GM19099 (cell line): ENCODE data around the gene ADH7.

Source experiments
- POLR2A ChIP-seq: IDR thresholded peaks from 3 replicates; pipeline ENCODE4 v1.6.1; 2011; ENCODE audit warnings: low read depth; ENCODE audit not compliant: insufficient read length; ENCODE audit errors: extremely low read depth

Gene ADH7

DNA sequence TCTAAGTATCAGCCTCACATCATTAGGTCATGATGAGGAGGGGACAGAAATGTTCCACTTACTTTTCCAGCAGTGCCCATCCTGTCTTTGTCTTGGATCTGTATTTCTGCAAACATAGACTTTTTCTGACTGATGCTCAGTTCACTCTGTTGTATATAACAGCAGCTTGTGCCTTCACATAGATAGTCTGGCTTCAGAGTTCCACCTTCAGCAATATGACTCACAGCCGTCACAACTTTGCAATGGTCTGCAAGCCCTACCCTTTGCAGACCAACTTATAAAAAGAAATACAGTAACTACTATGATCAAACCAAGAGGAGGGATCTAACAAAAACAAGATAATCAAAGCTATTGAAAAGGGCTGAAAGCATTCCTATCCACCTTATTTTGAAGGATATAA lies at the start of gene ADH7:
Gene ADH7 (minus strand): TSS at position 189 of the 400 bp plus-strand sequence. CDS start 109 bp downstream, at position 80.
- TF ChIP-seq POLR2A, result no peak

DNA sequence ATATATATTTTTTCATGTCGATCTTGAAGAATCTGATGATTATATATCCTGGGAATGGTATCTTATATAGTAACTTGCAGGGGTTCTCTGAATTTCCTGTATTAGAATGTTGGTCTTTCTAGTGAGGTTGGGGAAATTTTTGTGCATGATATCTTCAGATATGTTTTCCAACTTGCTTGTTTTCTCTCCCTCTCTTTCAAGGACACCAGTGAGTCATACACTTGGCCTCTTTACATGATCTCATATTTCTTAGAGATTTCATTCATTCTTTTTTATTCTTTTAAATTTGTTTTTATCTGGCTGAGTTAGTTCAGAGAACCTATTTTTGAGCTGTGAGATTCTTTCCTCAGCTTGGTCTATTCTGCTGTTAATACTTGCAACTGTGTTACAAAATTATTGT lies 48.5 kb upstream of the ADH7 start:
- TF ChIP-seq POLR2A, result no peak

DNA sequence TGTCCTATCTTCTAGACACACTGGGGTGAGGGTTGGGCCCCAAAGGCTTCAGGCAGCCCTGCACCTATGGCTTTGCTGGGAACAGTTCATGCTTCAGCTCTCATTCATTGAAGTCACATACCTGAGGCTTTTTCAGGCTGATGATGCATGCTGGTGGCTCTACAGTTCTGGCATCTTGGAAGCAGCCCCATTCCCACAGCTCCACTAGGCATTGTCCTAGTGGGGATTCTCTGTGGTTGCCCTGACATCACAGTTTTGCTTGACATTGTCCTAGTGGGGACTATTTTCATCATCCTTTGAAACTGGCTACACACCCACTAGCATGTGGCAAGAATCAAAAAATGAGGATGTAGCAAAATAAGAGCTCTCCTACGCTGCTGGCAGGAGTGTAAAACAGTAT lies 38.0 kb upstream of the ADH7 start:
- TF ChIP-seq POLR2A, result no peak

GRCh38 chr4:99471896-99472295 lies 36.8 kb upstream of the ADH7 start:
- TF ChIP-seq POLR2A, result no peak

DNA sequence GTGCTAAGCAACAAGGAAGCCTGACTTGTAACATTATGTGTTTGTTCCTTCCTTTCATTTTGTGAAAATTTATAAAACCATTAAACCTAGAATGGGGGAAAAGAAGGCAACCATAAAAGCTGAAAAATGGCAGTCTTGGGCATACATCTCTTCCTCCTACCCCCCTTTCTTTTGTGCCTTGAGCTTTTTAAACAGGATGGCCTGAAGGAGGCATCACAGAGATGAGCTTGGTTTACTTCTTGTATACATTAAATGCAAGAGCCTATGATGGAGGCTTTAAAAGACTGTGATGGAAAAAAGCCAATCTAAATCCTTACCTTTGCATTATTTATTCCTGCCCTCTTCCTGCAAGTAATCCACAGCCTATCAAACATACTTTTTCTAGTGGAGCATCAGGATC lies 36.2 kb upstream of the ADH7 start:
- no peak for TF ChIP-seq POLR2A

- no peak for TF ChIP-seq POLR2A
Measured at GRCh38 chr4:99468889-99469288, 33.7 kb upstream of the ADH7 start.

DNA sequence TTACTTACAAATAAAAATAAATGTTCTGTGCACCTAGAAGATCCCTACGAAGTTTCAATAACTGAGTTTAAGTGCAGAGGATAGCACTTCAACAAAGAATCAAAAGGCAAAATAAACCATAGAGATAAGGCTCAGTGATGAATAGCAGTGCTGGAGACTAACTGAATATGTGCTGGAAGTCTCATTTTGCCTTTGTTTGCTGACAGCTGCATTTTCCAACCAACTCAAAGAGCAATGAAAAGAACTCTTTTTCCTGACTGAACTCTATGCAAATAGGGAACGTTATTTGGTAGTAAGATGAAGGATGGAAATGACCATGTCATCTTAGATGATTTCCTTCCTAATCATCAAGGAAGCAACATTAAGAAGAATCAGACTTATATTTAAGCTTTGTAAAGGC lies 32.7 kb upstream of the ADH7 start:
- no peak for TF ChIP-seq POLR2A

DNA sequence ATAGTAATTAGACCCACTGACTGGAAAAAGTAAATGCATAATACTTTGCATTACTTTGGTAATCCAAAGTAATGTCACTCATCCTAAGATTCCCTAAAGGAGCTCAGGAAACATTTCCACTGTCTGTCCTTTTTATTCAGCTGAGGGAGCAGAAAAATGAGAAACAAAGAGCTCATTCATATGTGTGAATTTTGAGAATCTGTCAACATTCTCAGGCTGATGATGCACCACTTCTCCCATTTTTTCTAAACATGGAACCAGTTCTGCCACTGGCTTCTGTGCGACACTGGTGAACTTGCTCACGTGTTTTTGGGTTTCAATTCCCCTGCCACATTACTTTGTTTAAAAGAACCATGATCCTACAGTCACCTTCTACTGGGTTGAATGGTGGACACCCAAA lies 28.4 kb upstream of the ADH7 start:
- no peak for TF ChIP-seq POLR2A

- TF ChIP-seq POLR2A, result no peak
Measured at GRCh38 chr4:99462875-99463464, 27.8 kb upstream of the ADH7 start.

DNA sequence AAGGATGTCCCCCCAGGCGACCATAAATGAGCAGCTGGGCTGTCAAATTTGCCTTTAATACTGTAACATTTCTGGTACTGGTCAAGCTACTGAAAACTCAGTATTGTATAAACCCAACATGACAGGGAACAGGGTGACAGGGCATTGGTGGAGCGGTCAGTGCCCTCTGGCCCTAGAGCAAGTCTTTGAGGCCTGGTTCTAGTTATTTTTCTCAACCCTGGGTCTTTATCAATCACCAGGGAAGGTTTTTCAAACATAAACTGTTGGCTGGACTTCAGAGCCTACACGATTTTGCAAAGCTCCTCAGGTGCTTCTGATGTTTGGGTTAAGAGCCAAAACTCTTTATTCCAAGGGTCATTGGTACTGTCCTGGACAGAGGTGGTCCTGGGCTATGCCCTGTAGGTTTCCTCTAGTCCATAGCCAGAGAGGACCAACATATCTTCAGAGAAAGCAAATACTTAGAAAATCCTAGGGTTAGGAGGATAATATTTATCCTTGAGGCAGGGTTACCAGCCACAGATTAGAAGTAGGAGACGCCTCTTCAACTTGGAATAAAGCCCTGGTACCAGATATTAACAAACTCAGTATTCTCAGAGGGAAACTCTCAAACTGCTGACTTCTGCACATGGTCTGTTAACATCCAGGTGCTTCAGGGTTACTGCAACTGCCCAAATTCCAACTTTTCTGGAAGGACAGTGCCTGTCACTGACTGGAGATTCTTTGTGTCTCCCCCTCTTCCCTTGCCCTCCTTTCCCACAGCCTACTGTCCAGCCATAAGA lies 26.7 kb upstream of the ADH7 start:
- no peak for TF ChIP-seq POLR2A

DNA sequence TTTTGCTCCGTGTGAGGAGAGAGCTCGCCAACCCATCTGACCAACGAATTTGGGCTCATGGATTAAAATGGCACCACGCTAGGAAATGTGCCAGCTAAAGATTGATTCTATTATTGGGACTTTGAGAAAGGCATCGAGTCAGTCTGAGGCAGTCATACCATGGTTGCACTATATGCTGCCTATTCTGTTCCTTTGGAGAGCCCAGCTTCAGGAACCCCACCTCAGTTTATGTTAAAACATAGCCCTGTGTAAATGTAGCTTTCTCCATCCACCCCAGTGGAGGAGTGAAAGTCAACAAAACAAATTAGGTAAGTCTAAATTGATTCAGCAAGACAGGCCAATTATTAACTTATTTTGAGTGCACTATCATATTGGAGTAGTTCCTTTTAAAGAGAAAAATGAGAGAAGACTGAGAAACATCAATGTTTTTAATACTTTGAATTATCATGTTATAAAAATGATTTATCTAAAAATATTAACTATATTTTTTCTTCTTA lies 24.5 kb upstream of the ADH7 start:
- no peak for TF ChIP-seq POLR2A

- no peak for TF ChIP-seq POLR2A
Measured at GRCh38 chr4:99458911-99459447, 23.8 kb upstream of the ADH7 start.

DNA sequence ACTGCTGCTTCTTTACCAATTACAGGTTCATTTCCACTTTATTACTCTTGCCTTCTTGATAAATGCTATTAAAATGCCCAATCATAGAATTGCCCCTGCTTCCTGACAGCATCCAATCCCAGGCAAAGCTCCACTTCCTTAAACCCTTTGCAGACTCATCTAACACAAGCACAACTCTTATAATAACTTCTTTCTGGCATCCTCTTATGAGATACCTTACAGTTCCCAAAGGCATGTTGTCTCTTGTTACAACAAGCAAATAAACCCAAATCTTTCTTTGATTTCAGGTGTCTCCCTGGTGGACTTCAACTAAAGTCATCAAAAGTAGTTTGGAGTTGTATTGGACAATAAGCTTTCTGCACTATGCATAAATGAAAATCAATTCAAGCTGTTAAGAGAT lies 22.5 kb upstream of the ADH7 start:
- no peak for TF ChIP-seq POLR2A

GRCh38 chr4:99457270-99457669 lies 22.1 kb upstream of the ADH7 start:
- no peak for TF ChIP-seq POLR2A

DNA sequence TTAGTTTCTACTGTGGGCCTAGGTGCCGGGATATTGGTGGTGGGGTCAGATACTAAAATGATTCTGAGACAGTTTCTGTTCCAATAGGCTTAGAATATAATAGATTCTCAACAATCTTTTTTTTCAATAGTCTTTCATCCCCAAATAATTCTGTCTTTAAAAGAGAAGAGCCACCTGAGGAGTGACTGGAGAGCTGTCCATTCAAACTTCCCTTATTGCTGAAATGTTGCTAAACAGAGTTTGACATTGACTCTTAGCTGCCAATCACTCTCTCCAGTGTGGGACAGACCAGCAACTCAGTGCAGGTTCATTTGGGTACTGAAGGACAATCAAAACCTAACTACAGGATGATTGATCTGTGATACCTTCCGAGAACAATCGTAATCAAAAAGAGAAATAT lies 12.4 kb upstream of the ADH7 start:
- TF ChIP-seq POLR2A, result no peak

DNA sequence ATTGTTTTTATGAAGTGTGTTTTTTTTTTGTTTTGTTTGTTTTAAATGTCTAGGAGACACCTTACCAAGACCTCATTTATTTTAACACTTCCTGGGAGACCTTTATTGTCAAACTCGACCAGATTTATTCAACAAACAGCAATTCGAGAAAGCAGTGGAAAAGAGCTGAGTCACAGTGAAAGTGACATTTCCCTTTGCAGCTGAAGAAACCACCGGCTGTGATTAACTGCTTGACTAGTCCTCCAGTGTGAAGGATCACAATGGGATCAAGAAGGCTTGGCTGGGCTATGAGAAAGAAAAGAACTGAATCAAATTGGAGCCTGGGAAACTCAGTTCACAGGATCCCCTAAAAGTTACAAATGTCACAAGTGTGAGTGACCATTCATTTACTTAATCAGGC lies 11.9 kb upstream of the ADH7 start:
- TF ChIP-seq POLR2A, result no peak
